ENCODE measurements around the gene SPAG17. TPM values are rescaled to one million over a fixed set of nuclear protein-coding genes. Genes with fewer than 3 reads are reported as not detected.

Gene SPAG17
- total RNA-seq, 1 donor from 2014 or later: 0.52 TPM

- no peak overlapping the region for H3K4me3 ChIP-seq (ENCODE audit: low read length in 3 of 3)
- no peak overlapping the region for H3K27ac ChIP-seq (ENCODE audit: low read depth, low read length)
- H3K4me1 ChIP-seq (ENCODE audit: control insufficient read depth in 3 of 3, insufficient read depth in 3 of 3, low read length in 3 of 3): no peaks in the 10 kb centered on the region
- no peaks in the 10 kb centered on the region for H3K9me3 ChIP-seq (ENCODE audit: control insufficient read depth in 3 of 3, low read length in 3 of 3)
- H3K36me3 ChIP-seq (ENCODE audit: control insufficient read depth in 3 of 3, insufficient read depth in 3 of 3, low read length in 3 of 3): no peaks in the 10 kb centered on the region
- no peak overlapping the region for H3K9ac ChIP-seq (ENCODE audit: low read depth in 1 of 3, low read length in 3 of 3)
- H3K27me3 ChIP-seq (ENCODE audit: control insufficient read depth in 3 of 3, insufficient read depth in 3 of 3, low read length in 3 of 3): no peaks in the 10 kb centered on the region
Observed at GRCh38 chr1:118018060-118018459, 167.0 kb downstream of the SPAG17 start.

DNA sequence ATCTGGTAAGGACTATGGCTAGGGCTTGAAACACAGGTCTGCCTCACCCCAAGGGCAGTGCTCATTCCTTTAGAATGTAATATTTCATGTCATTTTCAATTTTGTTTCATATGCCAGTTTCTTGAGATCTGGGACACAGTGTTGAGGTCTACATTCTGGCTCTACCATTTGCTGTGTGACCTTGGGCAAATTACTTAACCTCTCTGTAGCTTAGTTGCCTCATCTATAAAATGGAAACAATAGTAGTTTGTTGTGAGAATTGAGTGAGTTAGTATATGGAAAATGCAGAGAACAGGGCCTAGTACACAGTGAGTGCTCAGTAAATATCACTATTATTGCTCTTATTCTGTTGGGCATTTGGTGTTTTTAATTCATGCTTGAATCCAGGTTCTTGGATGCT lies 171.1 kb downstream of the SPAG17 start:
- Histone ChIP-seq H3K36me3 (ENCODE audit: control insufficient read depth in 3 of 3, insufficient read depth in 3 of 3, low read length in 3 of 3) (no peaks in the 10 kb centered on the region), H3K4me3 (ENCODE audit: low read length in 3 of 3) (no peak overlapping the region), H3K9ac (ENCODE audit: low read depth in 1 of 3, low read length in 3 of 3) (no peak overlapping the region)

GRCh38 chr1:118013336-118013735 lies 171.7 kb downstream of the SPAG17 start:
- Histone ChIP-seq H3K27ac (ENCODE audit: low read depth, low read length) (no peak overlapping the region), H3K4me3 (ENCODE audit: low read length in 3 of 3) (no peak overlapping the region), H3K27me3 (ENCODE audit: control insufficient read depth in 3 of 3, insufficient read depth in 3 of 3, low read length in 3 of 3) (no peaks in the 10 kb centered on the region), H3K36me3 (ENCODE audit: control insufficient read depth in 3 of 3, insufficient read depth in 3 of 3, low read length in 3 of 3) (no peaks in the 10 kb centered on the region), H3K9ac (ENCODE audit: low read depth in 1 of 3, low read length in 3 of 3) (no peak overlapping the region), H3K9me3 (ENCODE audit: control insufficient read depth in 3 of 3, low read length in 3 of 3) (no peaks in the 10 kb centered on the region), H3K4me1 (ENCODE audit: control insufficient read depth in 3 of 3, insufficient read depth in 3 of 3, low read length in 3 of 3) (no peaks in the 10 kb centered on the region)

More for the DNA sequence above, 171.1 kb downstream of the SPAG17 start:
- no peak overlapping the region for H3K27ac ChIP-seq (ENCODE audit: low read depth, low read length)
- H3K4me1 ChIP-seq (ENCODE audit: control insufficient read depth in 3 of 3, insufficient read depth in 3 of 3, low read length in 3 of 3): no peaks in the 10 kb centered on the region
- no peaks in the 10 kb centered on the region for H3K27me3 ChIP-seq (ENCODE audit: control insufficient read depth in 3 of 3, insufficient read depth in 3 of 3, low read length in 3 of 3)
- H3K9me3 ChIP-seq (ENCODE audit: control insufficient read depth in 3 of 3, low read length in 3 of 3): no peaks in the 10 kb centered on the region

GRCh38 chr1:118012515-118013124 lies 172.4 kb downstream of the SPAG17 start:
- Histone ChIP-seq H3K4me1 (ENCODE audit: control insufficient read depth in 3 of 3, insufficient read depth in 3 of 3, low read length in 3 of 3) (no peaks in the 10 kb centered on the region), H3K36me3 (ENCODE audit: control insufficient read depth in 3 of 3, insufficient read depth in 3 of 3, low read length in 3 of 3) (no peaks in the 10 kb centered on the region), H3K4me3 (ENCODE audit: low read length in 3 of 3) (no peak overlapping the region), H3K9ac (ENCODE audit: low read depth in 1 of 3, low read length in 3 of 3) (no peak overlapping the region), H3K9me3 (ENCODE audit: control insufficient read depth in 3 of 3, low read length in 3 of 3) (no peaks in the 10 kb centered on the region), H3K27ac (ENCODE audit: low read depth, low read length) (no peak overlapping the region), H3K27me3 (ENCODE audit: control insufficient read depth in 3 of 3, insufficient read depth in 3 of 3, low read length in 3 of 3) (no peaks in the 10 kb centered on the region)

DNA sequence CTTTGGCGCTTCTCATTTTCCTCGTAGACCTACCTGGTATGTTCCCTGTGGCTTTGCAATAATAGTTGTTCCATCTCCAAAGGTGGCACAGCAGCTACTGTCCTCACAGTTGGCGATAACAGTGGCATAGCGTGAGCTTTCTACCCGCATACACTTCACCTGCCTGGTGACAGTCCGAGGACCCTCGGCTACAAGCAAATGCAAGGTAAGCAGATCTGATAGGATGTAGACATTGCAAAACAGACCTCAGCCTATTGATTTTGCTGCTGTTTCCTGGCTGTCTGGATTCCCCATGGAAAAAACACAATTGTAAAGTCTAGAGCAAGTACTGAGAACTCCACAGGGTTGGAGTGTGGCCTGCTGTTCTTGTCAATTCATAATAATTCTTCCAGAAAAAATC lies 177.0 kb downstream of the SPAG17 start:
- Histone ChIP-seq H3K9me3 (ENCODE audit: control insufficient read depth in 3 of 3, low read length in 3 of 3) (no peaks in the 10 kb centered on the region), H3K4me1 (ENCODE audit: control insufficient read depth in 3 of 3, insufficient read depth in 3 of 3, low read length in 3 of 3) (no peaks in the 10 kb centered on the region), H3K9ac (ENCODE audit: low read depth in 1 of 3, low read length in 3 of 3) (no peak overlapping the region), H3K27ac (ENCODE audit: low read depth, low read length) (no peak overlapping the region), H3K27me3 (ENCODE audit: control insufficient read depth in 3 of 3, insufficient read depth in 3 of 3, low read length in 3 of 3) (no peaks in the 10 kb centered on the region), H3K36me3 (ENCODE audit: control insufficient read depth in 3 of 3, insufficient read depth in 3 of 3, low read length in 3 of 3) (no peaks in the 10 kb centered on the region), H3K4me3 (ENCODE audit: low read length in 3 of 3) (no peak overlapping the region)

DNA sequence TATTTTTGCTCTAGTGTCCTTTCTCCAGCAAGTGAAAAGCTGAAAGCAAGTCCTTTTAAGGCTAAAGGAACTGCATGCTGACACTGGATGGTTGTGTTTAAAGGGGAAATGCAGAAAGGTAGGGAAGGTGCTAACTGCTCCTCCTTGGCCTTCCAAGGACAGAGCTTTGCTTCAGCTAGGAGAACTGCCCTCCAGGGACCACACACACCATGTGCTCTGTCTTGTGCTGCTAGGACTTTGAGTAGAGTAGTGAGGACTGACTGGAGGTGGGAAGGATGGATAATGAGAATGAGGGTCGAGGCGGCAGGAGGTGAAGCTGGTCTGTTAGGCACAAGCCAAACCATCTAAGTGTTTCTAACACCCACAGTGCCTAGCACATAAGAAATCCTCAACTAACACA lies 177.6 kb downstream of the SPAG17 start:
- H3K27me3 ChIP-seq (ENCODE audit: control insufficient read depth in 3 of 3, insufficient read depth in 3 of 3, low read length in 3 of 3): no peaks in the 10 kb centered on the region
- no peaks in the 10 kb centered on the region for H3K36me3 ChIP-seq (ENCODE audit: control insufficient read depth in 3 of 3, insufficient read depth in 3 of 3, low read length in 3 of 3)
- H3K4me3 ChIP-seq (ENCODE audit: low read length in 3 of 3): no peak overlapping the region
- H3K27ac ChIP-seq (ENCODE audit: low read depth, low read length): no peak overlapping the region
- H3K9ac ChIP-seq (ENCODE audit: low read depth in 1 of 3, low read length in 3 of 3): no peak overlapping the region
- no peaks in the 10 kb centered on the region for H3K4me1 ChIP-seq (ENCODE audit: control insufficient read depth in 3 of 3, insufficient read depth in 3 of 3, low read length in 3 of 3)
- H3K9me3 ChIP-seq (ENCODE audit: control insufficient read depth in 3 of 3, low read length in 3 of 3): no peaks in the 10 kb centered on the region

DNA sequence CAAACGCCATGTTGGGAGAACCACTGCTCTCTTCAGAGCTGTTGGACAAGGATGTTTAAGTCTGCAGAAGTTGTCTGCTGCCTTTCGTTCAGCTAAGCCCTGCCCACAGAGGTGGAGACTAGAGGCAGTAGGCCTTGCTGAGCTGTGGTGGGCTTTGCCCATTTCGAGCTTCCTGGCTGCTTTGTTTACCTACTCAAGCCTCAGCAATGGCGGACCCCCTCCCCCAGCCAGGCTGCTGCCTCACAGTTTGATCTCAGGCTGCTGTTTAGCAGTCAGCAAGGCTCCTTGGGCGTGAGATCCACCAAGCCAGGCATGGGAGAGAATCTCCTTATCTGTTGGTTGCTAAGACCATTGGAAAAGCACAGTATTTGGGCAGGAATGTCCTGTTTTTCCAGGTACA lies 180.7 kb downstream of the SPAG17 start:
- H3K4me1 ChIP-seq (ENCODE audit: control insufficient read depth in 3 of 3, insufficient read depth in 3 of 3, low read length in 3 of 3): no peaks in the 10 kb centered on the region
- H3K36me3 ChIP-seq (ENCODE audit: control insufficient read depth in 3 of 3, insufficient read depth in 3 of 3, low read length in 3 of 3): no peaks in the 10 kb centered on the region
- H3K4me3 ChIP-seq (ENCODE audit: low read length in 3 of 3): no peak overlapping the region

GRCh38 chr1:117985973-117986372 lies 199.1 kb downstream of the SPAG17 start:
- no peak overlapping the region for H3K9ac ChIP-seq (ENCODE audit: low read depth in 1 of 3, low read length in 3 of 3)
- no peak overlapping the region for H3K27ac ChIP-seq (ENCODE audit: low read depth, low read length)
- no peaks in the 10 kb centered on the region for H3K9me3 ChIP-seq (ENCODE audit: control insufficient read depth in 3 of 3, low read length in 3 of 3)
- no peak overlapping the region for H3K4me3 ChIP-seq (ENCODE audit: low read length in 3 of 3)
- no peaks in the 10 kb centered on the region for H3K36me3 ChIP-seq (ENCODE audit: control insufficient read depth in 3 of 3, insufficient read depth in 3 of 3, low read length in 3 of 3)
- no peaks in the 10 kb centered on the region for H3K27me3 ChIP-seq (ENCODE audit: control insufficient read depth in 3 of 3, insufficient read depth in 3 of 3, low read length in 3 of 3)
- no peaks in the 10 kb centered on the region for H3K4me1 ChIP-seq (ENCODE audit: control insufficient read depth in 3 of 3, insufficient read depth in 3 of 3, low read length in 3 of 3)

More for the DNA sequence above, 180.7 kb downstream of the SPAG17 start:
- no peaks in the 10 kb centered on the region for H3K27me3 ChIP-seq (ENCODE audit: control insufficient read depth in 3 of 3, insufficient read depth in 3 of 3, low read length in 3 of 3)
- H3K9ac ChIP-seq (ENCODE audit: low read depth in 1 of 3, low read length in 3 of 3): no peak overlapping the region
- no peak overlapping the region for H3K27ac ChIP-seq (ENCODE audit: low read depth, low read length)
- no peaks in the 10 kb centered on the region for H3K9me3 ChIP-seq (ENCODE audit: control insufficient read depth in 3 of 3, low read length in 3 of 3)

GRCh38 chr1:117985239-117985638 lies 199.8 kb downstream of the SPAG17 start:
- Histone ChIP-seq H3K9me3 (ENCODE audit: control insufficient read depth in 3 of 3, low read length in 3 of 3) (no peaks in the 10 kb centered on the region), H3K27me3 (ENCODE audit: control insufficient read depth in 3 of 3, insufficient read depth in 3 of 3, low read length in 3 of 3) (no peaks in the 10 kb centered on the region), H3K4me1 (ENCODE audit: control insufficient read depth in 3 of 3, insufficient read depth in 3 of 3, low read length in 3 of 3) (no peaks in the 10 kb centered on the region), H3K36me3 (ENCODE audit: control insufficient read depth in 3 of 3, insufficient read depth in 3 of 3, low read length in 3 of 3) (no peaks in the 10 kb centered on the region), H3K27ac (ENCODE audit: low read depth, low read length) (no peak overlapping the region), H3K9ac (ENCODE audit: low read depth in 1 of 3, low read length in 3 of 3) (no peak overlapping the region), H3K4me3 (ENCODE audit: low read length in 3 of 3) (no peak overlapping the region)

- no peak overlapping the region for H3K4me3 ChIP-seq (ENCODE audit: low read length in 3 of 3)
- H3K36me3 ChIP-seq (ENCODE audit: control insufficient read depth in 3 of 3, insufficient read depth in 3 of 3, low read length in 3 of 3): no peaks in the 10 kb centered on the region
- H3K9ac ChIP-seq (ENCODE audit: low read depth in 1 of 3, low read length in 3 of 3): no peak overlapping the region
- no peak overlapping the region for H3K27ac ChIP-seq (ENCODE audit: low read depth, low read length)
- H3K9me3 ChIP-seq (ENCODE audit: control insufficient read depth in 3 of 3, low read length in 3 of 3): no peaks in the 10 kb centered on the region
- H3K4me1 ChIP-seq (ENCODE audit: control insufficient read depth in 3 of 3, insufficient read depth in 3 of 3, low read length in 3 of 3): no peaks in the 10 kb centered on the region
- H3K27me3 ChIP-seq (ENCODE audit: control insufficient read depth in 3 of 3, insufficient read depth in 3 of 3, low read length in 3 of 3): peaks cover 0 to 2% (median 0%) of the 10 kb centered on the region in 3 donors
Observed at GRCh38 chr1:117981455-117982192, 203.4 kb downstream of the SPAG17 start.
